Adipose tissue (tissue), 3 donors: ENCODE measurements around the gene CEMIP2. TPM values are rescaled to one million over a fixed set of nuclear protein-coding genes. Genes with fewer than 3 reads are reported as not detected.

Source experiments
- H3K27ac ChIP-seq: one replicate; pipeline ENCODE4 v1.5.1; 2013; ENCODE audit warnings: low read depth, low read length
- WGBS, 3 donors: extraction: QIAGEN DNeasy Blood & Tissue Kit; methylation state at CpG; one replicate each; pipeline ENCODE4 v1.1.7; 2013; 5-methylcytosine and 5-hydroxymethylcytosine counted together
- polyA plus RNA-seq, 3 donors: library from polyadenylated mRNA; stranded (reverse); fragments of 200-250 nt; gene quantifications; one replicate each; pipeline ENCODE4 v1.2.3, GENCODE V29; 2013
- donor health status: healthy with polysubstance abuse.
- donor health status: Bipolar disorder and iron deficiency.
- donor health status: healthy.

CEMIP2 gene
- polyA plus RNA-seq, 3 donors, result 12.4 to 57.5 (median 23.8) TPM

DNA sequence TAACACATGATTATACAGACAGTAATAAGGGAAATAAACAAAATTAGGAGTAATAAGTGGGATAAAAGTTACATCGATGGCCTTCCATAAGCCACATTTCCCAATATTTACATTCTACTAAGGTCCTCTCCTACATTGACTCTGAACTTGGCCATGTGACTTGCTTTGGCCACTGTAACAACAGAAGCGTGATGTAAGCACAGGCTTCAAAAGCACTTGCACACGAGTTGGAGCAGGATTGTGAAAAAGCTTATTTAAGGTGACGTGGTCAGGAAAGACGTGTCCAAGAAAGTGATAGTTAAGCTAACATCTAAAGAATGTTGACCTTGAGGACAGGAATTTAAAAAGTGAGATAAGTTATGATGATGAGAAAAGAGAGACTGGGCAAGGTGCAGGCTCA lies 9.8 kb upstream of the CEMIP2 start:
- 79 to 83% (median 80%) methylated on average over 5 of the region's 5 CpGs for WGBS, 3 donors
- H3K27ac ChIP-seq, result no peak overlapping the region

DNA sequence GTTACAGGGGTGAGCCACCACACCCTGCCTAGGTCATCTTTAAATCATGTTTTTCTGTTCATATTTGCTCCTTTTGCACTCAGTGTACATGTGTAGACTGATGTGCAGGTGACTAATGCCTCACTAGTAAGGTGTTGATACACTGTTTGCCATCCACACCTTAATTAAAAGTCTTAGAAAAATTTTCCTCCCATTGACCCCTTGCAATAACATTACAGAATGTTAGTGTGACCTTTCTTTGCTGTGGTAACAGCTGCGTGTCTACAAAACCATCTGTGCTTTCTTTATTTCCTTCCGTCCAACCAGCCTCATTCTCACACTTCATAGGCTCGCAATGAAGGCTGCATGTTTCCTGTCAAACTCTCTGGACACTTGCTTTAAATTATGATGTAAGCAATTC lies 6.6 kb upstream of the CEMIP2 start:
- H3K27ac ChIP-seq, result no peak overlapping the region
- WGBS, 3 donors, result 59 to 70% (median 60%) methylated on average over 3 of the region's 3 CpGs

DNA sequence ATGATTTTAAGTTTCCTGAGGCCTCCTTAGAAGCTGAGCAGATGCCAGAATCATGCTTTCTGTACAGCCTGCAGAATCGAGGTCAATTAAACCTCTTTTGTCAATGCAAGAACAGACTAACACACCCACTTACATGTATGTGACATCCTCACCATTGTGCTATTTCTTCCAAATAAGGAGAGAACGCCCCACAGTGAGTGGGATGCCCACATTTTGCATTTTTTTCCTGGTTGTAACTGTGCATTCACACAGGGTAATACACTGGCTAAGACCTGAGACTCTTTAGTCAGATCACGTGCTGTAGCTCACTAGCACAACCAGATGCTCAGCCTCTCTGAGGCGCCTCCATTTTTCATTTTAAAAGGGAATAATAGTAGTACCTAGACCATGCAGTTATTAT lies 4.4 kb upstream of the CEMIP2 start:
- no peak overlapping the region for H3K27ac ChIP-seq
- 82 to 91% (median 88%) methylated on average over 4 of the region's 4 CpGs for WGBS, 3 donors

DNA sequence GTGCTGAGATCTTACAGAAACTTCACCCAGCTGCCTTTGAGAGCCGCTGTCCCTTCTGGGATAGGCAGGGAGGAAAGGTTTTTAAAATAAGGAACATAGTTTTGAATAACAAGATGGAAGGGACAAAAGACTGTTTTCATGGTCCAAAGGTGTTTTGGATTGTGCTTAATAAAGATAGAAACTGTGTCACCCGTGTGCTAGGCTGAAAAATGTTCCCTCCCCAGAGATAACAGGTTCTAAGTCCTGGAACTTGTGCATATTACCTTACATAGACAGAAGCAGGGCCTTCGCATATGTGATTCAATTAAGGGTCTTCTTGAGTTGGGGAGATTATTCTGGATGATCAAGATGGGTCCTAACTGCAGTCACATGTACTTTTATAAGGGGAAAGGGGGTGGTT lies 1.9 kb upstream of the CEMIP2 start:
- 74 to 83% (median 81%) methylated on average over 3 of the region's 3 CpGs for WGBS, 3 donors
- H3K27ac ChIP-seq, result no peak overlapping the region

DNA sequence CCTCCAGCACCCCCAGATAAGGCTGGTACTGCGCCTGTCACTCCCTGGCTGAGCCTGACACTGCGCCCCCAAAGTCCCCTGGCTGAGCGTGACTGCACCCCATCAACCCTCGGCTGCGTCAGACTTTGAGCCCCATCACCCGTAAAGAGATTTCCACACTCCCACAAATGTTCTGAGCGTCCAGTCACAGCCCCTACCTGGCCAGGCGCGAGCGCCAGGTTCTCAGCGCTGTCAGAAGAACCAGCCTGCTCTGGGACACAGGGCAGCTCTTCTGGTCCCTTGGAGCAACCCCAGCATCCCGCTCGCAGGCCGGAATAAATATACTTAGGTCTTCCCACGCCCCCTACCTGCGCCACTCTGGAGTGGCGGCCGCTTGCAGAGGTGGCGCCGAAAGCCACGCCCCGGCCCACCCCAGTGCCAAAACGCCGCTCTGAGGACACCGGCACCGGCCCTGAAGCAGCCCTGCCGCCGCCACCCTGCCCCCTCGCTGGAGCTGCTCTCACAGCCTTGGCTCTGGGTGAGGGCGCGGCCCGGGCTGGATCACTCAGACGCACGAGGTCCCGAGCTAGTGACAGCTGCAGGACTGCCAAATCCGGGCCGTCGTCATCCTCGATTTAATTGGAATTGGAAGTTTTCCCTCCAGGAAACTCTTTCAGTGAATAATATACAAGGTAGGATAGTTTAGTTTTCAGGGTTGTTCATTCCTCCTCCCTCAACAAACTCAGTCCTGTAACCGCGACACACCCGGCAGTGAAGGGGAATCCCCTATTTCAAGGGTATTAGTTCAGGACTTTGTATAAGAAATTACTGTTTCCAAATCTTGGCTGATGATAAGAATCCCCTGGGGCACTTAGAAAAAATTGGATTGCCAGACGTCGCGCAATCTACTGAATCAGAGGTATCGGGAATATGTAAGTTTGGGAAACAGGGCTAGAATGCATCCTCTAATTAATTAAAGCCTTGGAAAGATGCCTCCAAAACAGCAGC lies 1.2 kb upstream of the CEMIP2 start:
- WGBS, 3 donors, result 2 to 4% (median 3%) methylated on average over 46 of the region's 46 CpGs
- H3K27ac ChIP-seq, result no peak overlapping the region

DNA sequence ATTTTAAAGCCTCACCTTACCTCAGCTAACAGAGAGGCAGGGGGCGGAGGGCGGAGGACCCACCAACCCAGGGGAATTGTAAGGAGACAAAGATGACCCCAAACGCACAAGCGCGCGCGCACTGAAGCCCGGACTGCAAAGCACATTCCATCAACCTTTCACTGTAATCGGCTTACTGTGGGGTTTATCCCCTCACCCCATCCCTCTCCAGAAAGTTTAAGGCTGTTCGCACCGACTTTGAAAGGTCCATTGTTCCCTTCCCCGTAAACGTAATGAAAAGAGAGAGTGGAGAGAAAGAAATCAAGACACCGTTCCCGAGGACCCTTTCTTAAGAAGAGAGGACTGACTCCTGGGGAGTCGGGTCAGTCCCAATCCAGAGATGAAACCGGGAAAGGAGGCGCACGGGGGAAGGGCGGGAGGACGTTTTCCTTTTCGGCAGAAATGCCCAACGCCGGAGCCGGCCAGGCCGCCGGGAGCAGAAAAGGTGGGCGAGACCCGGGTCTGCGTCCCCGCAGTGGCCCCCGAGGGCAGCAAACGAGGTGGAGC lies 464 bp downstream of the CEMIP2 start:
- WGBS, 3 donors, result 1 to 2% (median 1%) methylated on average over 25 to 33 of the region's 33 CpGs
- peak overlapping the region; percentile 76 for H3K27ac ChIP-seq

DNA sequence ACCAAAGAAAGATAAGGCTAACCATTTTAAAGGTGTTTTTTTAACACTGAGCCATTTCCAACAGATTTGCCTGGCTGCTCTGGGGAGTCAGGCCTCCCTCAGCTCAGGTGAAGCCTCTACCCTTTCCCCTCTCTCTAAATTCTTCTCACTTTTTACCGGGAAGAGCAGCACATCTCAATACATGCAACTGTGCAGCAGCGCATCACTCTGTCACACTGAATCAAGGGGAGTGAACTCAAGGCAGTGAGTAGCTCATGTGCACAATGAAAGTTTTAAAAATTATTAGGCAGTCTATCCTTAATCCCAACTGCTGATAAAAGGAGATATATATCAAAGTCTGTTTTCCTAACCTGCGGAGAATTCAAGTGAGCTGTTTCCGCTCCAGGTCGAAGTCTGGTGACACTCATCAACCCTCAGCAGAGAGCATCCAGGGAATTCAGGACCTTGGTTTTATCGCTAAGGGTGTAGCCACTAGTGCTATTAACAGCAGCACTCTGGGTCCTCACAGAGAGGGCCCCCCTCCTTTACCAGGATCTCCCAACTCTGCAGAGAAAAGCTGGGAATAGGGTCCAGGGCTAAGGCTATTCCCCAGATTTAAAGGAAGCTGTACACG lies 1.0 kb downstream of the CEMIP2 start:
- WGBS, 3 donors, result 16 to 30% (median 25%) methylated on average over 7 of the region's 7 CpGs
- no peak overlapping the region for H3K27ac ChIP-seq

DNA sequence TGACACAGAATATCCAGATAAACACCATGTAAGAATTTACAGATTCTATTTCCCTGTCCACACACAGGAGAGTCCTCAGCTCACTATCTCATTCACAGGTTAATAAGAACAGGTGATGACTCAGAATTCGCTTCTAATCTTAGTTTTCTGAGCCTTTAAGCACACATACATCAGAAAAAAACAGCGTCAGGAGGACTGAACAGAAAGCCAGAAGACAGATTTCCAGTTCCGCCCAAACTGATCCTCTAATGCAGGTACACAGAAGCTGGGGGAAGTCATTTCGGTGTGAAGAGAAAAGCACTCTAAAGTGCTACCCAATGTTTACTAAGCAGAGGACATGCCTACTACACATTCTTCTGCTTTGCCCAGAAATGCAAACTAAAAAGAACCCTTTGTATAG lies 1.6 kb downstream of the CEMIP2 start:
- WGBS, 3 donors, result 31 to 63% (median 56%) methylated on average over 4 of the region's 4 CpGs
- H3K27ac ChIP-seq, result no peak overlapping the region

DNA sequence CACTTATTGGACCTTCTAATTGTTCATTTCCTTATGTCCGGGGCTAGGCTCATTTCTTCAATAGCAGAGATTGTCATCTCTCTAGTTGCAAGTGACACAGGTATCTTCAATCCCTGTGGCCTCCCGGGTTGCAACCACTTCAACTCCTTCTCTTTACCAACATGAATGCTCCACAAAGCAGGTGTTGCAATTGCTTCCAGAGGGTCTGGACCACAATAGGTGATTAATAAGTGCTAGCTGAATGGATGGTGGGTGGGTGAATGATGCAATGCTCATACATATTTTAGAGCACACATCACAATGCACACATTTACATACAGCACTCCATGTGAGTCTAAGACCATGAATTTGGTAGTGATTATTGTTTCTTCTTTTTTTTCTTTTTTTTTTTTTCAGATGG lies 2.6 kb downstream of the CEMIP2 start:
- 67 to 73% (median 73%) methylated on average over 2 of the region's 2 CpGs for WGBS, 3 donors
- H3K27ac ChIP-seq, result no peak overlapping the region

DNA sequence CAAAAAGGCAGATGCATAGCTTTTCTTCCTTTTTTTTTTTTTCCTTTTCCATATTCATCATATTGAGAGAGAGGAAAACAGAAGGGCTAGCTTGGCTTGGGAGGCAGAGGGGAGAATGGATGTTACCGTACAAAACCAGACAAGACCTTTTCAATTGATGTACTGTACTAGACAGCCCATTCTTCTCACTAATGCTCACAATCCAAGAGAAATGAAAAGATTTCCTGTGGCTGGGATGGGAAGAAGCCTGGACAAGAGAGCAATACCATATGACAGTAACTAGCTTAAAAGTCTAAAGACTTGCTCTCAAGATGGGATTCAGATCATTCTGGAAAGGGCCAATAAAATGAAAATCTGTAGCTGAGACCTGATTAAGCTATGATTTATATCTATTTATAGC lies 3.4 kb downstream of the CEMIP2 start:
- H3K27ac ChIP-seq, result no peak overlapping the region

DNA sequence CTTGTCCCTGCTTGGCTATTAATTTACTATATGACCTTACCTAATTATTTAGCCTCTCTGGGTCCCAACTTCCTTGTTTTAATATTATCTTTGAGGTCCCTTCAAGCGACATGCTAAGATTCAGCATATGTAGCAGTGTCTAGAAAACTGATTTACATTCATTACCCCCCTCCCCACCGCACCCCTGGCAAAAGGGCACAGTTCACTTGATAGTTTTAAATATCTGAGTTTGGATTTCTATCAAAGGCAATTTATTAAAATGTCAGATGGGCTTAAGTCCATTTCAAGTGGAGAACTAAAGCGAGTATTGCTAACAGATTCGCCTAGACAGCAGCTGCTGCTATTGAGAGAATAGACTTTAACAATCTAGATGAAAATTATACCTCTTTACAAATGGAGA lies 3.9 kb downstream of the CEMIP2 start:
- 35 to 63% (median 62%) methylated on average over 4 of the region's 4 CpGs for WGBS, 3 donors
- H3K27ac ChIP-seq, result no peak overlapping the region

More for the DNA sequence above, 3.4 kb downstream of the CEMIP2 start:
- WGBS, 3 donors, result 57 to 73% (median 71%) methylated on average over 1 of the region's 1 CpG

DNA sequence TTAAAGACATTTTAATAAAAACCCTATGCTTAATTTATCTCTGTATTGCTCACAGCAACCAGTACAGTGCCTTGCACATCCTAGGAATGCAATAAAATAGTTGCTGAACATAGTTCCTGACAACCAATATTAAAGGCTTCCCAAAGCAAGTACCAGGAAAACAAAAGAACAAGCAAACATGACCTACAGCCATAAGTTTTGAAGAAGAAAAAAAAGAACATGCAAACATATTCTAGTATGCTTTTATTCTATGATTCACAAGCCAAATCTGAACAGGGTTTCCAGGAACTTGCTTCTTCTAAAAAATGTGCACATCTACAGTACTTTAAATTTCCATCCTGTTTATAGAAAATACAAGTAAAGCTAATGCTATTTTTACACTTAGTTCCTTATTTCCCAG lies 4.5 kb downstream of the CEMIP2 start:
- H3K27ac ChIP-seq, result no peak overlapping the region

DNA sequence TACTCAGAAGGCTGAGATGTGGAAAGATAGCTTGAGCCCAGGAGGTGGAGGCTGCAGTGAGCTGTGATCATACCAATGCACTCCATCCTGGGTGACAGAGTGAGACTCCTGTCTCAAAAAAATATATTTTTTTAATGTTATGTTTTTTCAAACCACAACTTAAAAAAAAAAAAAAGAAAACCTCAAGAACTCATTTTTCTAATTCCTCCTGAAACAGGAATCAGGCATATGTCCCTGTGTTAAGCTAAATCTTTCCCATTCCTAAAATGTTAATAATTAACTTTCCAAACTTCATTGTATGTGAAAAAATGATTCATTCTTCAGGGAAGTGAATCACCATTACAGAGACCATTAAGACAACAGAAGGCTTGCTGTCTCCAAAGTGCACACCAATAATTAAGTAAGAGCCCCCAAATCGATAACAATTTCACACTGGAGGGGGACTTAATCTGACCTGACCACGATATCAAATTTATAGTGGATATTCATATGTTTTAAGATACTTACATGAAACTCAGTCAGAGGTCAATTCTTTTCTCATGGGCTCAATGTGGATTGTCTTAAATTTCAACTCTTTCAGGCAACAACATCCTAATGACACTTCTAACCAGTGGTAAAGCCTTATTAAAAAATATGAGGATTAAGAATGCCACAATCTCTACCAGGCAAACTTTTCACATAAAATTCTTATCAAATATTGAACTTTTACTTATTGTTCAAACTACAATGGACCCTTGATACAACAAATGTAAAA lies 5.2 kb downstream of the CEMIP2 start:
- H3K27ac ChIP-seq, result no peak overlapping the region
- 45 to 81% (median 81%) methylated on average over 2 of the region's 2 CpGs for WGBS, 3 donors

DNA sequence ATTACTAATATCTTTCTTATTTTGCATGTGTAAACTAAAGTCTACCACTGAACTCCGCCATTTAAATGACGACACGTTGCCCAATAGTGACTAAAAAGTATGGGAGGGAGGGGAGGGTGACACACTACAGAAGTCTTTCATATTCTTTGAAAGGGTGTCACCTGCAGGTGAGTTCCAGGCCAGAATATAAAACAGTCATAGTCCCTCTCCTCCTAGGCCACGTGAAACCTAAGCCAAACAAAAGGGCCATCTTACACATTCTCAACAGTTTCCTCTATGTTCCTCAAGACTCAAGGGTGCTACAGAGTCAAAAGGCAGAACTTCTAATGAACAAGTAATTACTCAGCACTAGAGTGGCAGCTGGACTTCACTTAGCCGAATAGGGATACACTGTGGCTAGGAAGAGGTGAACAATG lies 6.4 kb downstream of the CEMIP2 start:
- H3K27ac ChIP-seq, result no peak overlapping the region
- 66 to 91% (median 84%) methylated on average over 5 of the region's 5 CpGs for WGBS, 3 donors

DNA sequence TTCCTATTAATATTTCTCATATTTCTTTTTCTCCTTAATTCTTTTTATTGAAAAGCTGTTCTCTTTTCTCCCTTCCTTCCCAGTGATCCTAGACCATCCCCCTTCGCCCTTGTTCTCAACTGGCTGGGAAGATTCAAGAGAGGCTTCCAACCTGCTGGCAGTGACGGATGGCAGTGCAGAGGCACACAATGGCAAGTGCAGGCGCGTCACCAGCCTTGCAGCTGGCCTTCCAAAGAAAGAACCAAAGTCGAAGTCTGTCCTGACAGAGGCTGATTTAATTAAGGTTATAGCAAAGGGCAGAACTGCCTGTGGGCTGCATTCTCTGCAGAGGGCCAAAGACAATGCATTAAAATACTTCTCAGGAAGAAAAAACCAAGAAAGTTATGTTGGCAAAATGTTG lies 7.4 kb downstream of the CEMIP2 start:
- no peak overlapping the region for H3K27ac ChIP-seq
- 57 to 81% (median 69%) methylated on average over 5 of the region's 5 CpGs for WGBS, 3 donors

DNA sequence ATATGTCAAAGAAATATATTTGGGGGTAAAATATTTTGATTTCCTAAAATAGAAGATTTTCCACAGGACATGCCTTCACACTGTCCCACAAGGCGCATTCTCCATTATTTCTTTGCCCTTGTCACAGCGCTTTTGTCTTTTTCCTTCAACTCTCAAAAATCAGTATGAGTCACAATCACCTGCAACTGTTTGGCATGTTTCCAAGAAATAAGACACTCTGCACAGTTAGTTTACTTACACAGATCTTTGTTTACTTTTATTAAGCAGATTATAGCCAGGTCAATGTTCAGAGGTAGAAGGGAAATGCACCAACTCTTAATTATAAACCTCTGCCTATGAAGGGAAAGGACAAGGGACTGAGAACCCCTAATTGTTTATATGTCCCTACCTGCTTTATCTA lies 9.5 kb downstream of the CEMIP2 start:
- no peak overlapping the region for H3K27ac ChIP-seq

DNA sequence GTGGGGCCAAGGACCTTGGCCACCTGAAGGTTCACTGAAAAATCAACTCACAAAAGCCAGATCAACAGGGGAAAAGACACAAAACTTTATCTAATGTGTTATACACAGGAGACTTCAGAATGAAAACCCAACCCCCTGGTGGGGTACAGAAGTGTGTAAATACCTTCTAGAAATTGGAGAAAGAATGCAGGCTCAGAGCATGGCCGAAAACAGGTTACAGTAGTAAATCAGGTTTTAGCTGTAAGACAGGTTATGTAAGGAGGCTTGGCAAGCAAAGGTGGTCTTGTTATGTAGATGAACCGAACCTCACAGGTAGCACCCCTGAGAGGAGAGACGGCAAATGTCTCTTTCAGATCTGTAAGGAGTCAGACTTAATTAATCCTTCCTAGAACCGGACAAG lies 10.0 kb downstream of the CEMIP2 start:
- WGBS, 3 donors, result 24 to 84% (median 71%) methylated on average over 4 of the region's 4 CpGs
- no peak overlapping the region for H3K27ac ChIP-seq

More for the DNA sequence above, 9.5 kb downstream of the CEMIP2 start:
- 29 to 87% (median 72%) methylated on average over 2 of the region's 2 CpGs for WGBS, 3 donors

DNA sequence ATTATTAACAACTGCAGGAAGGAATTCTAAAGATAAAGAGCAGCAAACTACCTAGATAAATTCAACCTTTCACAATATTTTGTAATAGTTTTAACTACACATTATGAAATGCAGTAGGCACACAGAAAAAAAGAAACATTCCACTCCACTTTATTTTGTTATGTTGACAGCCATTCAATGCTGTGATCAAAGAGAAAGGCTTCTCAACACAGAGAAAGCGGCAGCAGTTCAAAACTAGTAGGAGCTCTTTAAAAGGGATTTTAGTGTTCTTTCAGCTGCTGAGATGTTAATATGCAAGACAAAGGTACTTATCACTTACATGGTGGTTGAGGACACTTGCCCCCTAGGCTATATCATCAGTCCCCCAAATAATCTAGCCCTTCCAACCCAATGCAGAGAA lies 11.6 kb downstream of the CEMIP2 start:
- no peak overlapping the region for H3K27ac ChIP-seq
- 54 to 94% (median 93%) methylated on average over 1 of the region's 1 CpG for WGBS, 3 donors

DNA sequence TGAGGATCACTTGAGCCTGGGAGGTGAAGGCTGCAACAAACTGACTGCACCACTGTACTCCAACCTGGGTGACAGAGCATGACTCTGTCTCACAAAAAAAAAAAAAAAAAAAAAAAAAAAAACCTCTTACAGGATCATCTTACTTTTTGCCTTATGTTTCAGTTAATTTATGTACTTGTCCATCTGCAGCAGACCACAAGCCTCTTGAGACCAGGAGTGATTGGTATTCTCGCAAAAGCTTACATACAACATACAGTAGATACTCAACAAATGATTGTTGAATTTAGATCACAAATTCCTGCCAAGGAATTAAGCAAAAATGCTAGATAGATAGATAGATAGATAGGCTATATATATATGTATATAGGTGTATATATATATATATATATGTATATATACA lies 12.4 kb downstream of the CEMIP2 start:
- no peak overlapping the region for H3K27ac ChIP-seq
- WGBS, 3 donors, result 97 to 99% (median 97%) methylated on average over 1 of the region's 1 CpG
